ENCODE results near the gene TMEM41A. TPM values are rescaled to one million over a fixed set of nuclear protein-coding genes. Genes with fewer than 3 reads are reported as not detected.

The TMEM41A gene
- polyA plus RNA-seq, 3 donors = 3.9 to 7.2 (median 5.4) TPM

GRCh38 chr3:185484296-185484695 lies 14.5 kb downstream of the TMEM41A start:
- no peaks in the 10 kb centered on the region for H3K27me3 ChIP-seq (ENCODE audit: control insufficient read depth in 2 of 2, insufficient read depth in 2 of 2, low read length in 2 of 2)
- H3K27ac Mint-ChIP-seq = no peak overlapping the region
- no peak overlapping the region for H3K9ac ChIP-seq (ENCODE audit: insufficient read depth, low read length, poor library complexity, severe bottlenecking)
- no peak for DNase-seq
- H4K20me1 ChIP-seq (ENCODE audit: insufficient read depth, low read length) = no peaks in the 10 kb centered on the region
- no peak overlapping the region for H2AFZ ChIP-seq (ENCODE audit: insufficient read depth, low read depth, low read length, poor library complexity, severe bottlenecking)
- no CpG with 5 or more reads among the region's 3 CpGs for WGBS (ENCODE audit: insufficient coverage)
- no peaks in the 10 kb centered on the region for H3K4me1 ChIP-seq (ENCODE audit: control insufficient read depth in 1 of 2, insufficient read depth in 2 of 2, low read length in 2 of 2)
- no peak overlapping the region for H3K4me3 ChIP-seq (replicated peaks in 1 of 3; ENCODE audit: low read depth in 2 of 3, low read length in 3 of 3)
- H3K9me3 Mint-ChIP-seq = peaks cover 0 to 13% (median 5%) of the 10 kb centered on the region in 7 donors
- peaks cover 46% of the 10 kb centered on the region in 2 donors for H3K36me3 Mint-ChIP-seq
- no peak overlapping the region for H3K27ac ChIP-seq (ENCODE audit: low read depth in 1 of 2, low read length in 2 of 2)
- peaks cover 11 to 24% of the 10 kb centered on the region in 2 donors for H3K36me3 ChIP-seq (replicated peaks in 1 of 2; ENCODE audit: control insufficient read depth in 1 of 2, insufficient read depth in 2 of 2, low read length in 2 of 2)
- H3K9me3 ChIP-seq (replicated peaks in 1 of 2; ENCODE audit: control insufficient read depth in 1 of 2, insufficient read depth in 1 of 2, low read length in 2 of 2) = no peaks in the 10 kb centered on the region
- intact Hi-C loops (cut with micrococcal nuclease) = no loop called here
- no peak overlapping the region for H3K4me3 Mint-ChIP-seq
- no peaks in the 10 kb centered on the region for H3K27me3 Mint-ChIP-seq (ENCODE audit: low read depth in 3 of 3)
- no peak overlapping the region for H3K4me2 ChIP-seq (replicated peaks; ENCODE audit: extremely low read depth, low read length, poor library complexity, severe bottlenecking)
- TF ChIP-seq CTCF (IDR thresholded peaks at IDR 0.05) = no peak
- no peaks in the 10 kb centered on the region for H3K4me1 Mint-ChIP-seq
- H3K79me2 ChIP-seq (ENCODE audit: insufficient read depth, low read length) = no peaks in the 10 kb centered on the region

GRCh38 chr3:185479373-185479945 lies 19.4 kb downstream of the TMEM41A start:
- Histone ChIP-seq H3K27me3 (ENCODE audit: control insufficient read depth in 2 of 2, insufficient read depth in 2 of 2, low read length in 2 of 2) (no peaks in the 10 kb centered on the region), H3K4me1 (ENCODE audit: control insufficient read depth in 1 of 2, insufficient read depth in 2 of 2, low read length in 2 of 2) (no peaks in the 10 kb centered on the region), H2AFZ (ENCODE audit: insufficient read depth, low read depth, low read length, poor library complexity, severe bottlenecking) (no peak overlapping the region), H3K9me3 (replicated peaks in 1 of 2; ENCODE audit: control insufficient read depth in 1 of 2, insufficient read depth in 1 of 2, low read length in 2 of 2) (no peaks in the 10 kb centered on the region), H3K27ac (ENCODE audit: low read depth in 1 of 2, low read length in 2 of 2) (no peak overlapping the region), H3K4me3 (replicated peaks in 1 of 3; ENCODE audit: low read depth in 2 of 3, low read length in 3 of 3) (no peak overlapping the region), H3K9ac (ENCODE audit: insufficient read depth, low read length, poor library complexity, severe bottlenecking) (no peak overlapping the region), H3K79me2 (ENCODE audit: insufficient read depth, low read length) (no peaks in the 10 kb centered on the region), H3K36me3 (replicated peaks in 1 of 2; ENCODE audit: control insufficient read depth in 1 of 2, insufficient read depth in 2 of 2, low read length in 2 of 2) (no peaks in the 10 kb centered on the region), H3K4me2 (replicated peaks; ENCODE audit: extremely low read depth, low read length, poor library complexity, severe bottlenecking) (no peak overlapping the region), H4K20me1 (ENCODE audit: insufficient read depth, low read length) (no peaks in the 10 kb centered on the region)
- no CpG with 5 or more reads among the region's 2 CpGs for WGBS (ENCODE audit: insufficient coverage)
- Mint-ChIP-seq H3K4me3 (no peak overlapping the region), H3K9me3 (peaks cover 0 to 18% (median 6%) of the 10 kb centered on the region in 7 donors), H3K27me3 (ENCODE audit: low read depth in 3 of 3) (peaks cover 0 to 2% (median 0%) of the 10 kb centered on the region in 3 donors), H3K36me3 (peaks cover 17 to 24% of the 10 kb centered on the region in 2 donors), H3K4me1 (no peaks in the 10 kb centered on the region), H3K27ac (peak overlapping the region in 1 of 7 donors; percentile 25)
- DNase-seq = peak in 1 of 3 donors; percentile 17
- intact Hi-C loops (cut with micrococcal nuclease) = no loop called here
- TF ChIP-seq CTCF (IDR thresholded peaks at IDR 0.05) = no peak

All from CD14-positive monocyte (primary cell).